ENCODE measurements around the gene DUT.
"Not testable (repeated sequence)": the region's sequence is repeated elsewhere in the genome, so short reads cannot be mapped to it uniquely, and the experiment has no call there.

DUT gene

GRCh38 chr15:48330855-48331795 lies at the start of gene DUT:
DUT (plus strand) TSS chr15:48331429; CDS start chr15:48331516, 87 bp downstream.
- peak; percentile 48 to 62 for DNase-seq (ENCODE audit: low read depth in 2 of 2)

- DNase-seq (ENCODE audit: low read depth in 2 of 2), result no peak
These were observed 49.6 kb upstream of the DUT start for GRCh38 chr15:48281674-48282073.

GRCh38 chr15:48282216-48282615 lies 49.0 kb upstream of the DUT start:
- no peak for DNase-seq (ENCODE audit: low read depth in 2 of 2)

- no peak for DNase-seq (ENCODE audit: low read depth in 2 of 2)
These were observed 47.7 kb upstream of the DUT start for GRCh38 chr15:48283396-48284145.

GRCh38 chr15:48285329-48286214 lies 45.7 kb upstream of the DUT start:
- DNase-seq (ENCODE audit: low read depth in 2 of 2), result no peak

GRCh38 chr15:48289628-48290027 lies 41.6 kb upstream of the DUT start:
- DNase-seq (ENCODE audit: low read depth in 2 of 2), result no peak

- no peak for DNase-seq (ENCODE audit: low read depth in 2 of 2)
These were observed 38.8 kb upstream of the DUT start for GRCh38 chr15:48292458-48292857.

- DNase-seq (ENCODE audit: low read depth in 2 of 2), result no peak
These were observed 33.6 kb upstream of the DUT start for GRCh38 chr15:48297668-48298067.

GRCh38 chr15:48298914-48299313 lies 32.3 kb upstream of the DUT start:
- no peak for DNase-seq (ENCODE audit: low read depth in 2 of 2)

- no peak for DNase-seq (ENCODE audit: low read depth in 2 of 2)
These were observed 31.2 kb upstream of the DUT start for GRCh38 chr15:48300038-48300437.

- DNase-seq (ENCODE audit: low read depth in 2 of 2), result no peak
These were observed 26.8 kb upstream of the DUT start for GRCh38 chr15:48304398-48304797.

GRCh38 chr15:48306639-48307038 lies 24.6 kb upstream of the DUT start:
- DNase-seq (ENCODE audit: low read depth in 2 of 2), result no peak

- no peak for DNase-seq (ENCODE audit: low read depth in 2 of 2)
These were observed 23.6 kb upstream of the DUT start for GRCh38 chr15:48307586-48307985.

- DNase-seq (ENCODE audit: low read depth in 2 of 2), result no peak
These were observed 21.5 kb upstream of the DUT start for GRCh38 chr15:48309740-48310139.

GRCh38 chr15:48313216-48313615 lies 18.0 kb upstream of the DUT start:
- DNase-seq (ENCODE audit: low read depth in 2 of 2), result no peak

- no peak for DNase-seq (ENCODE audit: low read depth in 2 of 2)
These were observed 16.2 kb upstream of the DUT start for GRCh38 chr15:48315041-48315440.

- no peak for DNase-seq (ENCODE audit: low read depth in 2 of 2)
These were observed 14.0 kb upstream of the DUT start for GRCh38 chr15:48317221-48317620.

GRCh38 chr15:48318131-48318530 lies 13.1 kb upstream of the DUT start:
- DNase-seq (ENCODE audit: low read depth in 2 of 2), result no peak

GRCh38 chr15:48323294-48323693 lies 7.9 kb upstream of the DUT start:
- no peak for DNase-seq (ENCODE audit: low read depth in 2 of 2)

- no peak for DNase-seq (ENCODE audit: low read depth in 2 of 2)
These were observed 6.3 kb upstream of the DUT start for GRCh38 chr15:48324949-48325348.

GRCh38 chr15:48325400-48325799 lies 5.8 kb upstream of the DUT start:
- no peak for DNase-seq (ENCODE audit: low read depth in 2 of 2)

GRCh38 chr15:48326180-48326579 lies 5.0 kb upstream of the DUT start:
- DNase-seq (ENCODE audit: low read depth in 2 of 2), result not testable (repeated sequence)

Data from stimulated activated CD8-positive, alpha-beta memory T cell treated with anti-CD3 and anti-CD28 coated beads, Interleukin-15, amount 100 ng/mL, for 4 hours (primary cell).